GM11168 (cell line): Measurements from ENCODE around the gene TAF8.

Experiments used
- in situ Hi-C: fragments of 300-500 bp; cut with MboI; formaldehyde crosslinking; loops from one replicate; pipeline ENCODE4 v1.12.0; 2022; ENCODE audit warnings: low sequenced_read_pairs; ENCODE audit not compliant: unreplicated experiment

Gene TAF8

GRCh38 chr6:42049116-42049809 lies 1.1 kb upstream of the TAF8 start:
- in situ Hi-C loops: loop anchor here (5.0 kb wide), 3 partner anchors 127 to 267 kb away; partner anchors contain the start of genes BYSL, MED20 and PRICKLE4

GRCh38 chr6:42049948-42050296 lies 402 bp upstream of the TAF8 start:
- in situ Hi-C loops: loop anchor here (5.0 kb wide), 3 partner anchors 128 to 268 kb away; partner anchors contain the start of genes BYSL, MED20 and PRICKLE4

GRCh38 chr6:42051268-42051653 lies 937 bp downstream of the TAF8 start:
- in situ Hi-C loops: no loop called here

GRCh38 chr6:42053601-42054000 lies 3.3 kb downstream of the TAF8 start:
- in situ Hi-C loops: no loop called here

- in situ Hi-C loops: no loop called here
Measured at GRCh38 chr6:42059743-42060142, 9.4 kb downstream of the TAF8 start.

GRCh38 chr6:42066156-42066675 lies 15.9 kb downstream of the TAF8 start:
- in situ Hi-C loops: no loop called here

GRCh38 chr6:42068173-42068572 lies 17.8 kb downstream of the TAF8 start:
- in situ Hi-C loops: no loop called here

GRCh38 chr6:42068872-42069522 lies 18.7 kb downstream of the TAF8 start:
- in situ Hi-C loops: no loop called here

- in situ Hi-C loops: no loop called here
Measured at GRCh38 chr6:42071881-42072583, 21.7 kb downstream of the TAF8 start.

GRCh38 chr6:42073287-42073686 lies 23.0 kb downstream of the TAF8 start:
- in situ Hi-C loops: no loop called here

GRCh38 chr6:42075159-42075838 lies 25.0 kb downstream of the TAF8 start:
- in situ Hi-C loops: no loop called here

- in situ Hi-C loops: no loop called here
Measured at GRCh38 chr6:42078386-42078785, 28.1 kb downstream of the TAF8 start.

GRCh38 chr6:42079941-42080464 lies 29.7 kb downstream of the TAF8 start:
- in situ Hi-C loops: no loop called here

- in situ Hi-C loops: no loop called here
Measured at GRCh38 chr6:42083530-42083929, 33.2 kb downstream of the TAF8 start.

- in situ Hi-C loops: no loop called here
Measured at GRCh38 chr6:42084889-42085288, 34.6 kb downstream of the TAF8 start.

- in situ Hi-C loops: no loop called here
Measured at GRCh38 chr6:42086046-42087035, 36.0 kb downstream of the TAF8 start.

- in situ Hi-C loops: no loop called here
Measured at GRCh38 chr6:42088101-42088591, 37.8 kb downstream of the TAF8 start.

GRCh38 chr6:42090819-42091717 lies 40.7 kb downstream of the TAF8 start:
- in situ Hi-C loops: no loop called here
